ENCODE results near the gene C10orf53. TPM values are rescaled to one million over a fixed set of nuclear protein-coding genes. Genes with fewer than 3 reads are reported as not detected.
A peak's percentile ranks its signal among the peaks of the same experiment; 100 is the strongest.

The C10orf53 gene
- total and polyA plus RNA-seq, 4 experiments from 2014 or later: not detected

GRCh38 chr10:49643241-49644034 is 36.0 kb upstream of the C10orf53 start:
- Mint-ChIP-seq H3K4me1 (no peaks in the 10 kb centered on the region), H3K27ac (no peak overlapping the region), H3K27me3 (peaks cover 14 to 27% of the 10 kb centered on the region in 2 donors), H3K9me3 (peaks cover 0 to 3% (median 0%) of the 10 kb centered on the region in 8 donors), H3K4me3 (no peak overlapping the region), H3K36me3 (no peaks in the 10 kb centered on the region)
- Histone ChIP-seq H3K27ac (ENCODE audit: low read depth, low read length) (no peak overlapping the region), H3K4me3 (ENCODE audit: low read length in 2 of 2) (no peak overlapping the region), H3K36me3 (ENCODE audit: insufficient read depth, low read length) (no peaks in the 10 kb centered on the region), H3K9me3 (ENCODE audit: control insufficient read depth in 1 of 2, low read length in 2 of 2) (no peaks in the 10 kb centered on the region), H3K4me1 (ENCODE audit: insufficient read depth, low read length) (no peaks in the 10 kb centered on the region), H3K27me3 (ENCODE audit: insufficient read depth, low read length) (no peaks in the 10 kb centered on the region)
- intact Hi-C loops (cut with micrococcal nuclease): no loop called here
- ChIA-PET CTCF (ENCODE audit: partially characterized antibody) (no interaction called here), POLR2A (ENCODE audit: partially characterized antibody) (no interaction called here)
- no peak for DNase-seq

GRCh38 chr10:49644035-49644646 is 35.3 kb upstream of the C10orf53 start:
- H3K27me3 Mint-ChIP-seq: peaks cover 16 to 29% of the 10 kb centered on the region in 2 donors
- Histone ChIP-seq H3K27me3 (ENCODE audit: insufficient read depth, low read length) (no peaks in the 10 kb centered on the region), H3K4me3 (ENCODE audit: low read length in 2 of 2) (no peak overlapping the region), H3K27ac (ENCODE audit: low read depth, low read length) (no peak overlapping the region), H3K4me1 (ENCODE audit: insufficient read depth, low read length) (no peaks in the 10 kb centered on the region), H3K36me3 (ENCODE audit: insufficient read depth, low read length) (no peaks in the 10 kb centered on the region), H3K9me3 (ENCODE audit: control insufficient read depth in 1 of 2, low read length in 2 of 2) (no peaks in the 10 kb centered on the region)
- H3K27ac Mint-ChIP-seq: no peak overlapping the region
- H3K4me3 Mint-ChIP-seq: no peak overlapping the region
- ChIA-PET POLR2A (ENCODE audit: partially characterized antibody) (no interaction called here), CTCF (ENCODE audit: partially characterized antibody) (no interaction called here)
- H3K36me3 Mint-ChIP-seq: no peaks in the 10 kb centered on the region
- intact Hi-C loops (cut with micrococcal nuclease): no loop called here
- peaks cover 0 to 3% (median 0%) of the 10 kb centered on the region in 8 donors for H3K9me3 Mint-ChIP-seq
- no peak for DNase-seq
- H3K4me1 Mint-ChIP-seq: peaks cover 0 to 1% (median under 1%) of the 10 kb centered on the region in 4 donors

GRCh38 chr10:49645417-49645816 is 34.0 kb upstream of the C10orf53 start:
- Mint-ChIP-seq H3K27ac (no peak overlapping the region), H3K4me3 (no peak overlapping the region), H3K36me3 (no peaks in the 10 kb centered on the region), H3K4me1 (peaks cover 0 to 6% (median 2%) of the 10 kb centered on the region in 4 donors), H3K27me3 (peaks cover 12 to 33% of the 10 kb centered on the region in 2 donors), H3K9me3 (peaks cover 0 to 3% (median 0%) of the 10 kb centered on the region in 8 donors)
- Histone ChIP-seq H3K4me3 (ENCODE audit: low read length in 2 of 2) (no peak overlapping the region), H3K4me1 (ENCODE audit: insufficient read depth, low read length) (no peaks in the 10 kb centered on the region), H3K27ac (ENCODE audit: low read depth, low read length) (no peak overlapping the region), H3K9me3 (ENCODE audit: control insufficient read depth in 1 of 2, low read length in 2 of 2) (no peaks in the 10 kb centered on the region), H3K36me3 (ENCODE audit: insufficient read depth, low read length) (no peaks in the 10 kb centered on the region), H3K27me3 (ENCODE audit: insufficient read depth, low read length) (no peaks in the 10 kb centered on the region)
- ChIA-PET CTCF (ENCODE audit: partially characterized antibody) (no interaction called here), POLR2A (ENCODE audit: partially characterized antibody) (no interaction called here)
- intact Hi-C loops (cut with micrococcal nuclease): no loop called here
- DNase-seq: no peak

- Histone ChIP-seq H3K27ac (ENCODE audit: low read depth, low read length) (no peak overlapping the region), H3K4me1 (ENCODE audit: insufficient read depth, low read length) (no peaks in the 10 kb centered on the region), H3K4me3 (ENCODE audit: low read length in 2 of 2) (no peak overlapping the region), H3K9me3 (ENCODE audit: control insufficient read depth in 1 of 2, low read length in 2 of 2) (no peaks in the 10 kb centered on the region), H3K27me3 (ENCODE audit: insufficient read depth, low read length) (no peaks in the 10 kb centered on the region), H3K36me3 (ENCODE audit: insufficient read depth, low read length) (no peaks in the 10 kb centered on the region)
- intact Hi-C loops (cut with micrococcal nuclease): no loop called here
- Mint-ChIP-seq H3K27me3 (peaks cover 9 to 34% of the 10 kb centered on the region in 2 donors), H3K36me3 (no peaks in the 10 kb centered on the region), H3K4me1 (peaks cover 0 to 6% (median 2%) of the 10 kb centered on the region in 4 donors), H3K9me3 (peaks cover 0 to 3% (median 0%) of the 10 kb centered on the region in 8 donors), H3K27ac (no peak overlapping the region), H3K4me3 (no peak overlapping the region)
- ChIA-PET POLR2A (ENCODE audit: partially characterized antibody) (no interaction called here), CTCF (ENCODE audit: partially characterized antibody) (no interaction called here)
- no peak for DNase-seq
Observed at GRCh38 chr10:49645871-49646870, 33.3 kb upstream of the C10orf53 start.

GRCh38 chr10:49647554-49647953 is 31.9 kb upstream of the C10orf53 start:
- Mint-ChIP-seq H3K4me1 (peaks cover 0 to 6% (median 2%) of the 10 kb centered on the region in 4 donors), H3K9me3 (peaks cover 0 to 3% (median 0%) of the 10 kb centered on the region in 8 donors), H3K27ac (no peak overlapping the region), H3K27me3 (peaks cover 11 to 29% of the 10 kb centered on the region in 2 donors), H3K36me3 (no peaks in the 10 kb centered on the region), H3K4me3 (no peak overlapping the region)
- Histone ChIP-seq H3K4me1 (ENCODE audit: insufficient read depth, low read length) (no peaks in the 10 kb centered on the region), H3K27ac (ENCODE audit: low read depth, low read length) (no peak overlapping the region), H3K36me3 (ENCODE audit: insufficient read depth, low read length) (no peaks in the 10 kb centered on the region), H3K9me3 (ENCODE audit: control insufficient read depth in 1 of 2, low read length in 2 of 2) (no peaks in the 10 kb centered on the region), H3K4me3 (ENCODE audit: low read length in 2 of 2) (no peak overlapping the region), H3K27me3 (ENCODE audit: insufficient read depth, low read length) (no peaks in the 10 kb centered on the region)
- CTCF ChIA-PET (ENCODE audit: partially characterized antibody): no interaction called here
- intact Hi-C loops (cut with micrococcal nuclease): no loop called here
- POLR2A ChIA-PET (ENCODE audit: partially characterized antibody): no interaction called here
- DNase-seq: no peak

GRCh38 chr10:49647985-49648795 is 31.3 kb upstream of the C10orf53 start:
- no peaks in the 10 kb centered on the region for H3K27me3 ChIP-seq (ENCODE audit: insufficient read depth, low read length)
- peaks cover 0 to 6% (median 2%) of the 10 kb centered on the region in 4 donors for H3K4me1 Mint-ChIP-seq
- peaks cover 11 to 24% of the 10 kb centered on the region in 2 donors for H3K27me3 Mint-ChIP-seq
- DNase-seq: no peak
- H3K27ac ChIP-seq (ENCODE audit: low read depth, low read length): no peak overlapping the region
- no peaks in the 10 kb centered on the region for H3K36me3 Mint-ChIP-seq
- no peak overlapping the region for H3K27ac Mint-ChIP-seq
- H3K9me3 Mint-ChIP-seq: peaks cover 0 to 3% (median 0%) of the 10 kb centered on the region in 8 donors
- no peaks in the 10 kb centered on the region for H3K36me3 ChIP-seq (ENCODE audit: insufficient read depth, low read length)
- H3K9me3 ChIP-seq (ENCODE audit: control insufficient read depth in 1 of 2, low read length in 2 of 2): no peaks in the 10 kb centered on the region
- POLR2A ChIA-PET (ENCODE audit: partially characterized antibody): no interaction called here
- H3K4me3 Mint-ChIP-seq: peak overlapping the region in 1 of 8 donors; percentile 32
- no peaks in the 10 kb centered on the region for H3K4me1 ChIP-seq (ENCODE audit: insufficient read depth, low read length)
- intact Hi-C loops (cut with micrococcal nuclease): no loop called here
- CTCF ChIA-PET (ENCODE audit: partially characterized antibody): no interaction called here
- H3K4me3 ChIP-seq (ENCODE audit: low read length in 2 of 2): no peak overlapping the region

All from CD4-positive, alpha-beta memory T cell (primary cell).